Stomach smooth muscle (tissue), 2 donors: Measurements from ENCODE around the gene BAZ2B.
"Not testable (repeated sequence)": the region's sequence is repeated elsewhere in the genome, so short reads cannot be mapped to it uniquely, and the experiment has no call there.

Experiments
- H3K27ac ChIP-seq: one replicate; pipeline ENCODE4 v1.7.0; 2013; ENCODE audit warnings: mild to moderate bottlenecking, low read length, inconsistent platforms
- H3K27me3 ChIP-seq, 2 donors: one replicate each; pipeline ENCODE4 v1.7.0; 2013; ENCODE audit warnings: low read length in 2 of 2; ENCODE audit not compliant: insufficient read depth in 2 of 2, control insufficient read depth in 1 of 2
- H3K36me3 ChIP-seq, 2 donors: one replicate each; pipeline ENCODE4 v1.7.0; 2013; ENCODE audit warnings: low read length in 2 of 2; ENCODE audit not compliant: control insufficient read depth in 2 of 2, insufficient read depth in 2 of 2
- H3K4me1 ChIP-seq: one replicate; pipeline ENCODE4 v1.7.0; 2013; ENCODE audit warnings: low read length; ENCODE audit not compliant: control insufficient read depth, insufficient read depth
- H3K4me3 ChIP-seq, 2 donors: one replicate each; pipeline ENCODE4 v1.7.0; 2013; ENCODE audit warnings: low read length in 2 of 2
- H3K9ac ChIP-seq, 2 donors: one replicate each; pipeline ENCODE4 v1.7.0; 2013; ENCODE audit warnings: low read length in 2 of 2, mild to moderate bottlenecking in 1 of 2
- H3K9me3 ChIP-seq, 2 donors: one replicate each; pipeline ENCODE4 v1.7.0; 2013; ENCODE audit warnings: low read length in 2 of 2; ENCODE audit not compliant: control insufficient read depth in 2 of 2
- donor health status: healthy.
- donor health status: Pancreatic carcinoma.

BAZ2B gene

DNA sequence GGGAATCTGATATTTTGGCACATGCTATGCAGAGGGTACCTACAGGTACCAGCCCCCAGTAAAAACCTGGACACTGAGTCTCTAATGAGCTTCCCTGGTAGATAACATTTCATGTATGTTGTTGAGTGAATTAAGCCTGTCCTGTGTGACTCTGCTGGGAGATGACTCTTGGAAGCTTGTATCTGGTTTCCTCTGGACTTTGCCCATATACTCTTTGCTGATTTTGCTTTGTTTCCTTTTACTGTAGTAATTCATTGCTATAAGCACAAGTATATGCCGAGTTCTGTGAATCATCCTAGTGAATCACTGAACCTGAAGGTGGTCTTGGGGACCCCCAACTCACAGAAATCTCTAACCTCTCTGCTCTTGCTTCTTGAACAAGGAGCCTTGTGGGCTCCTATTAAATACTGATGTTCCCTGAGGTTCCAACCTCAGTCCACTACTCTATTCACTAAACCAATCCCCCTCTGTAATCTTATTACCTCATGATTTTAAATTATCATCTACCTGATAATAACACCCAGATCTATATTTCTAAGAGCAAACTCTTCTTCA is 235.6 kb downstream of the BAZ2B start:
- peaks cover 13 to 28% of the 10 kb centered on the region in 2 donors for H3K36me3 ChIP-seq
- H3K4me1 ChIP-seq = no peaks in the 10 kb centered on the region
- no peaks in the 10 kb centered on the region for H3K9me3 ChIP-seq
- no peak overlapping the region for H3K9ac ChIP-seq
- no peaks in the 10 kb centered on the region for H3K27me3 ChIP-seq
- no peak overlapping the region for H3K27ac ChIP-seq
- no peak overlapping the region for H3K4me3 ChIP-seq

DNA sequence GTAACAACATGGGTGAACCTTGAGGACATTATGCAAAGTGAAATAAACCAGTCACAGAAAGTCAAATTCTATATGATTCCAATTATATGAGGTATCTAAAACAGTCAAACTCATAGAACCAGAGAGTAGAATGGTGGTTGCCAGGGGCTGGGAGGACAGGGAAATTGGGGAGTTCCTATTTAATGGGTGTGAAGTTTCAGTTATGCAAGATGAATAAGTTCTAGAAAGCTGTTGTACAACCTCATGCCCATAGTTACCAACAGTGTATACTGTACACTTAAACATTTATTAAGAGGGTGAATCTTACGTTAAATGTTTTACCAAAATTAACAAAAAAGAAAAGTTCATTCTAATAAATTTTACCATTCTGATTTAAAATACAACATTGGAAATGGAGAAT is 237.2 kb downstream of the BAZ2B start:
- Histone ChIP-seq H3K27ac (no peak overlapping the region), H3K4me1 (no peaks in the 10 kb centered on the region), H3K9me3 (no peaks in the 10 kb centered on the region), H3K9ac (no peak overlapping the region), H3K4me3 (no peak overlapping the region), H3K36me3 (peaks cover 12 to 23% of the 10 kb centered on the region in 2 donors), H3K27me3 (no peaks in the 10 kb centered on the region)

DNA sequence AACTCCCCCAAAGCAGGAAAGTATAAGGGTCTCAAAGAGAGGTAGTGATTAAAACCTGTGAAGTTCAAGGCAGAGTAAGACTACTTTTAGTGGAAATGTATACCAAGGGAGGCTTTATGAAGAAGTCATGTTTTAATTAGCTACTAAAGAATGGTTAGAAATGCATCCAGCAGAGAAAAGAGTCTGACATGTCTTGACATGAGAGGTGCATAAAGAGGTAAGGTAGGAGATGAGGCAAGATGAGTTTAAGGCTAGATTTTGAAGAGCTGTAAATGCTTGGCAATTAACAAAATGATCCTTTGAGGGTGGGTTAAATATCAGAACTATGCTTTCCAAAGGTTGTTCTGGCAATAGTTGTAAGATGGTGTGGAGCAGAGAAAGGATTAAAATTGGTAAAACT is 241.1 kb downstream of the BAZ2B start:
- peaks cover 12 to 19% of the 10 kb centered on the region in 2 donors for H3K36me3 ChIP-seq
- H3K4me3 ChIP-seq = no peak overlapping the region
- no peaks in the 10 kb centered on the region for H3K27me3 ChIP-seq
- H3K9ac ChIP-seq = no peak overlapping the region
- no peak overlapping the region for H3K27ac ChIP-seq
- no peaks in the 10 kb centered on the region for H3K4me1 ChIP-seq
- H3K9me3 ChIP-seq = no peaks in the 10 kb centered on the region

DNA sequence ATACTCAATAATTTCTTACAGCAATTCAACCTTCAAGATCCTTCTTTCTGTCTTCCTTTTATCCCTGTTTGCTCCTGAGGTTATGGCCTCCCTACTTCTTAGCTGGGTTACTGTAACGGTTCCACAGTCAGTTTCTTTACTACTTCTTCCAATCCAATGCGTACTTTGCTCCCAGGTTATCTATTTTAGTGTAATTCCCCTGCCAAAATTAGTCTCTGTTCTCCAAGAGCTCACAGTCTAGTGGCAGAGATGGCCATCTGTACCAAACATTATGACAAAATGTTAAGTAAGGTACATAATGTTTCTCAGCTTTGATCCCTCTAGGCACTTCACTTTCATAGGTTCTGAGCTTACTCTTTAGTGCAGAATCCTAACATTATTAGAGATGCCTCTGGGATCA is 244.8 kb downstream of the BAZ2B start:
- H3K36me3 ChIP-seq = peaks cover 15 to 26% of the 10 kb centered on the region in 2 donors
- no peaks in the 10 kb centered on the region for H3K27me3 ChIP-seq
- H3K9ac ChIP-seq = no peak overlapping the region

DNA sequence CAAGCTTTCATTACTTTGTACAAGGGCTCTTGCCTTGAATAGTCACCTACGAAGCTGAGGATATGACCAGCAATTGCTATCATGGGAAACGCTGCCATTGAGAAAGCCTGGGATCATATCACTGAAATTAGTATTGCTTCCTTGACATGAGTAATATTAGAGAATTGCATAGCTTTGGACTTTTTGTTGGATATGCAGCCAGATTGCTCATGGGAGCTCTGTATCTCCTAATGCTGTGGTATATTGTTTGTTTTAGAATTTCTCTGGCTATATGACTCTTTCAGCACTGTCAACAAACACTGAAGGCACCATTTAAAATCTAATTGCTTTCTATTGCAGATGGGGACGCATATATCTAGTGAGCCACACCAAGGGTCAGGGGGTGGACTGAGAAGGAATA is 249.8 kb downstream of the BAZ2B start:
- H3K36me3 ChIP-seq = peaks cover 39 to 50% of the 10 kb centered on the region in 2 donors
- H3K4me1 ChIP-seq = no peaks in the 10 kb centered on the region
- H3K27me3 ChIP-seq = no peaks in the 10 kb centered on the region
- H3K27ac ChIP-seq = no peak overlapping the region
- peaks cover 0 to 4% of the 10 kb centered on the region in 2 donors for H3K9me3 ChIP-seq
- H3K9ac ChIP-seq = no peak overlapping the region
- H3K4me3 ChIP-seq = no peak overlapping the region

More for the DNA sequence above, 244.8 kb downstream of the BAZ2B start:
- Histone ChIP-seq H3K4me3 (no peak overlapping the region), H3K27ac (no peak overlapping the region), H3K9me3 (no peaks in the 10 kb centered on the region), H3K4me1 (no peaks in the 10 kb centered on the region)

DNA sequence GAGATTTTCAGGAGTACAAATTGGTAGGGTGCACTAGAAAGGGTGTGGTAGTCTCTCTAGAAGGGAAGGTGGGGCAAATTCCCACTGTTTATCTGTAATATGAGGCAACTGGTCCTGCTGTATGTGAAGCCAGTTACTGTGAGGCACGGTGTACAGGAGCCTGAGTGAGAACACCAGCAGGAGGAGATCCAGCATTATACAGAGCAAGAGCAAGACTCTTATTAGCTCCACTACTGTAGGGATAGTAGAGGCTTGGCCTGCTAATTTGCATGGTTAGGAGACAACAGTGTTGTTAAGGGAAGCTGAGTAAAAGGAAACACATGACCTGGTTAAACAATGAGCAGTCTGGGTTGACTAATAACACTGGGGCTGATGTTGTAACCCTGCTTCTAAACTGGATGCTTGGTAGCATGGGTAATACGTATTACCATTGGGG is 253.5 kb downstream of the BAZ2B start:
- Histone ChIP-seq H3K27ac (no peak overlapping the region), H3K9ac (no peak overlapping the region), H3K4me1 (no peaks in the 10 kb centered on the region), H3K36me3 (peaks cover 29 to 38% of the 10 kb centered on the region in 2 donors), H3K4me3 (no peak overlapping the region), H3K27me3 (no peaks in the 10 kb centered on the region), H3K9me3 (peaks cover 0 to 4% of the 10 kb centered on the region in 2 donors)

DNA sequence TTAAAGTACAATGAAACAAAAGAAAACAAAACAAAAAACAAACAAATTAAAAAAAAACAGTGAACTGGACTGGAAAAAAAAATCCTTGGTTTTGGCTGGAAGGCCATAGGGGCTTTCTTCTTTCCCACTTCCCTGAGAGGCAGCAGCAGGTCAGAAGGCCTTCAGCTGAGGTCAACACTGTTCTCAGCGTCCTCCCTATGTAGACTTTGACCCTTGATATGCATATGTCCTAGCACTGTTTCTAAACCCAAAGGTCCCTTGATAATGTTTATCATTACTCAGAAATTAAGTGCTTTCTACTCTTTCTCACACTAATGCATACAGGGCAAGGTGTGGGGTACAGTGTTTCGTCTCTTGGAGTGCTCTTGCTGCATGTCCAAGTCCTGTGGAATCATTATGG is 254.3 kb downstream of the BAZ2B start:
- Histone ChIP-seq H3K36me3 (peaks cover 27 to 37% of the 10 kb centered on the region in 2 donors), H3K27me3 (no peaks in the 10 kb centered on the region), H3K4me3 (no peak overlapping the region), H3K27ac (no peak overlapping the region), H3K9me3 (peaks cover 0 to 4% of the 10 kb centered on the region in 2 donors), H3K4me1 (no peaks in the 10 kb centered on the region), H3K9ac (no peak overlapping the region)

DNA sequence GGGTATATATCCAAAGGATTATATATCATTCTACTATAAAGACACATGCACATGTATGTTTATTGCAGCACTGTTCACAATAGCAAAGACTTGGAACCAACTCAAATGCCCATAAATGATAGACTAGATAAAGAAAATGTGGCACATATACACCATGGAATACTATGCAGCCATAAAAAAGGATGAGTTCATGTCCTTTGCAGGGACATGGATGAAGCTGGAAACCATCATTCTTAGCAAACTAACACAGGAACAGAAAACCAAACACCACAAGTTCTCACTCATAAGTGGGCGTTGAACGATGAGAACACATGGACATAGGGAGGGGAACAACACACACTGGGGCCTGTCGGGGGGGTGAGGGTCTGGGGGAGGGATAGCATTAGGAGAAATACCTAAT is 254.7 kb downstream of the BAZ2B start:
- peaks cover 26 to 37% of the 10 kb centered on the region in 2 donors for H3K36me3 ChIP-seq
- H3K27me3 ChIP-seq, H3K4me3 ChIP-seq, H3K4me1 ChIP-seq, H3K9ac ChIP-seq, H3K27ac ChIP-seq, H3K9me3 ChIP-seq: not testable (repeated sequence)

DNA sequence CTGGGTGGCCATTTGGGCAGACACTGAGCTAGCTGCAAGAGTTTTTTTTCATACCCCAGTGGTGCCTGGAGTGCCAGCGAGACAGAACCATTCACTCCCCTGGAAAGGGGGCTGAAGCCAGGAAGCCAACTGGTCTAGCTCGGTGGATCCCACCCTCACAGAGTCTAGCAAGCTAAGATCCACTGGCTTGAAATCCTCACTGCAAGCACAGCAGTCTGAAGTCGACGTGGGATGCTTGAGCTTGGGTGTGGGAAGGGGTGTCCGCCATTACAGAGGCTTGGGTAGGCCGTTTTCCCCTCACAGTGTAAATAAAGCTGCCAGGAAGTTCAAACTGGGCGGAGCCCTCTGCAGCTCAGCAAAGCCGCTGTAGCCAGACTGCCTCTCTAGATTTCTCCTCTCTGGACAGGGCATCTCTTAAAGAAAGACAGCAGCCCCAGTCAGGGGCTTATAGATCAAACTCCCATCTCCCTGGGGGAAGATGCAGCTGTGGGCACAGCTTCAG is 260.2 kb downstream of the BAZ2B start:
- Histone ChIP-seq H3K4me1 (no peaks in the 10 kb centered on the region), H3K4me3 (no peak overlapping the region), H3K9ac (no peak overlapping the region), H3K27me3 (no peaks in the 10 kb centered on the region), H3K36me3 (peaks cover 4% of the 10 kb centered on the region in 2 donors), H3K27ac (no peak overlapping the region), H3K9me3 (no peaks in the 10 kb centered on the region)

DNA sequence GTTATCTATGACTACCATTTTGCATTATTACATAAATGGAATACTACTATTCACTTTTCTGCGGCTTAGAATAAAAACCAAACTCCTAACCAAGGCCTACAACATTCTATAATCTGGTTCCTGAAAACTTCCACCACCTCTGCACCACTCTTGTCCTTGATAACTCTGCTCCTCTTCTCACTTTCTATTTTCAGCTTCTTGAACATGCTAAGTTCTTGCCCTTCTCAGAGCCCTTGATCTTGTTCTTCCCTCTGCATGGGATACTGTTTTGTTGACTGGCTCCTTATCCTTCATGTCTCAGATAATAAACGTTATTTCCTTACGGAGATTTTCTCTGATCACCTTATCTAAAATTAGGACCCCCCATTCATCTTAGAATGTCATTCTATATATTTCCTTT is 264.4 kb downstream of the BAZ2B start:
- no peaks in the 10 kb centered on the region for H3K4me1 ChIP-seq
- no peaks in the 10 kb centered on the region for H3K9me3 ChIP-seq
- H3K9ac ChIP-seq = no peak overlapping the region
- H3K27ac ChIP-seq = no peak overlapping the region
- no peaks in the 10 kb centered on the region for H3K27me3 ChIP-seq
- peaks cover 10 to 15% of the 10 kb centered on the region in 2 donors for H3K36me3 ChIP-seq
- no peak overlapping the region for H3K4me3 ChIP-seq

DNA sequence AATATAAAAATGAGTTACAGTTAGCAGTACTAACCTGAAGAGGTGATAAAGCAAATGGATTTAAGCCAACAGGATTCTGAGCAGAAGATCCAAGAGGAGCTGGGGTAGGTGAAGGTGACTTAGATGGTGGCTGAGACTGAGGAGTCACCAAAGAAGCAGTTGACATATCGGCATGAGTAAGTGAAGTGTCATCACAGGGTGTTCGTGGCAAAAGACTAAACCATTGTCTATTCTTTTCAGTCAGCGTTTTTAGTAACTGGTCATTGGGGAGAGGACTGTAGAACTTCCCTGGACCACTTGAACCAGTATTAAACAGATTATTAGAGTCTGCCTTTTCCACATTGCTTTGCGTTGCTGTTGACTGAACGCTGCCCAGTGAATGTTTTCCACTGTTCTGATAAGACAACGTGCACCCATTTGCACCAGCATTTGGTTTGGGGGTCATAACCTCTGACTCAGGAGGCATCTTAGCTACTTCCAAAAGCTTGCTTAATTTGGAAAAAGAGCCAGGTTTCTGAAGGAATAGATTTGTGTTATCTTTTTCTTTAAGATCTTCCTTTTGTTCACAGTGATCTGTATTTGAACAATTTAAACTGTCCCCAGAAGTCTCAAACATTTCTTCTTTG is 266.6 kb downstream of the BAZ2B start:
- Histone ChIP-seq H3K27me3 (no peaks in the 10 kb centered on the region), H3K9ac (no peak overlapping the region), H3K27ac (no peak overlapping the region), H3K36me3 (peaks cover 6 to 14% of the 10 kb centered on the region in 2 donors), H3K9me3 (no peaks in the 10 kb centered on the region), H3K4me1 (no peaks in the 10 kb centered on the region), H3K4me3 (no peak overlapping the region)
